HCEC 1CT (cell line): ENCODE data around the gene S100A4.

Experiments
- DNase-seq: peaks from one replicate; pipeline ENCODE4 v3.0.0-alpha.2; 2017

S100A4 gene

GRCh38 chr1:153506386-153506785, 39.2 kb downstream of the S100A4 start:
- DNase-seq, result no peak

DNA sequence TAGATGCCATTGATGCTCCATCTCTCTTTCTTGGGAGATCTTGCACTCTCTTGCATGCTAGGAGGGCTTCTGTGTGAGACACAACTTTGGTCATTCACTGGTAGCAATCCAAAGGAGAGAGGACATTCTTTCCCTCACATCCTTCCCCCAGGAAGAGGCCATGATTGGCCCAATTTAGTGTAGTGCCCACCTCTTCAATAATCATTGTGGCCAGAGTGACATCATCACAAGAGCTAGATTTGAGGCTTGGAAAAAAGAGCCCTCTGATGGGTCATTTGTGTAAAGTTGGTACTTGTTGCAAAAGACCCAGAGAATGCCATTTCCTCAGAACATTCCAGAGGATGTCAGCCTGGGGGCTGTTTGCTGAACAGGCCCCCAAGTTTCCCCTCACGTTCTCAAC, 40.0 kb downstream of the S100A4 start:
- peak; percentile 20 for DNase-seq

DNA sequence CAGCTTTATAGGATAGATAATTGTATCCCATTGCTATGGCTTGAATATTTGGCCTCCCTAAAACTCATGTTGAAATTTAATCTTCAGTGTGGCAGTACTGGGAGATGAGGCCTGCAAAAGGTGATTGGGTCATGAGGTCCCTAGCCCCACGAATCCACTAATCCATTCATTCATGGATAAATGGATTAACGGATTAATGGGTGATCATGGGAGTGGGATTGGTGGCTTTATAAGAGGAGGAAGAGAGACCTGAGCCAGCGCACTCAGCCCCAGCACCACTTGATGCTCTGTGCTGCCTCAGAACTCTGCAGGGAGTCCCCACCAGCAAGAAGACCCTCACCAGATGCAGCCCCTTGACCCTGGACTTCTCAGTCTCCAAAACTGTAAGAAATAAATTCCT, 41.8 kb downstream of the S100A4 start:
- DNase-seq, result no peak

DNA sequence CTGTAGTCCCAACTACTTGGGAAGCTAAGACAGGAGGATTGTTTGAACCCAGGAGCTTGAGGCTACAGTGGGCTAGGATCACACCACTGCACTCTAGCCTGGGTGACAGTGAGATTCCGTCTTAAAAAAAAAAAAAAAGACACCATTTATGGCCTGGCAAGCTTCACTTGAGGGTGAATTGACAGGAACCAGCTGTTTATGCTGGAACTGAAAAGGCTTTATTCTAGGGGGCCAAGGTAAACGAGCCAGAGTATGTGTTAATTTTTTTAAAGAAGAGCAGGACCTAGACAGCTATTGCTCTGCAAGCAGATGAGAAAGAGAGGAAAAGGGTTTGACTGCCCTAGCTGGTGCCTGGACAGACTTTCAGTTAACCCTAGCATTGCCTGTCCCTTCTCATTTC, 46.9 kb downstream of the S100A4 start:
- DNase-seq, result peak; percentile 14

DNA sequence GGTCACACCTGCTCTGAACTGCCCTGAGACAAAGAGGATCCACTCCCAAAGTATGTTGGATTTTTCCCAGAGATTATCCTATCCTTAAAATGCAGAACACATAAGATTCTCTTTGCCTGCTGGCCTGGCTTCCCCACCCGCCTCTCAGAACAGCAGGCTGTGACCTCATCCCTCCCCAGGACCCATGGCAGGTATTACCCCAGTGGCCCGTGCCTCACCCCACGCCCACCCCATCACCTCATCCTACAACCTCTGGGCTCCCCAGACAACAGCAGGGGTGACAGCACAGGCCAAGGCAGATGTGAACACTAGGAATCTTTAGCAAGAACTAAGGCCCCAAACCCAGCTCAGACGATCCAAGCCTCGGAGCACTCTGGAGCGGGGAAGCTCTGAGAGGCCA, 50.1 kb downstream of the S100A4 start:
- DNase-seq, result no peak

DNA sequence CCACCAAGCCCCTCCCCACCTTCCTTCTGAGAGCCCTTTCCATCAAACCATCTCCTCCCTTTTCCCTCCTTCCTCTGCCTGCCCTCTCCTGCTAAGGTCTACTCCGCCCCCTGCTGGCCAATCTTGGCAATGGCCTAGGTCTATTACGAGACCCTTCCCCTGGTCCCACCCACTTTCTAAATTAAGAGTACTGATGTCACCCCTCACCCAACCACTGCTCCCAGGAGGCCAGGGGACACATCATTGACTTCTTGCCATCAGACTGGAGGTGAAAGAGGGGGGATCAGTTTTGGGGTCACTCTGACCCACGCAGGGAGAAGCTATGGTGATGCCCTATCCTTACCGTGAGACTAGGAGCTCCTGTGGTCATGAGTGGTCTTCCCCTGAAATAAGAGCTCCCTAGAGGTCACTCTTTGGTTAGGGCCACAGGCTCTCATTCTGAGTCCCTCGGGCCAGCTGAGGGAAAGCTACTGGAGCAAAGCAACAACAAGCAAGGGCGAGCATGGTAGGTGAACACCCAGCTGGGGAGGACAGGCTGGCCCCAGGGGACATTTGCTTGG, 50.5 kb downstream of the S100A4 start:
- peak; percentile 23 for DNase-seq
